HepG2 (cell line): ENCODE measurements around the gene ALAS2. TPM values are rescaled to one million over a fixed set of nuclear protein-coding genes. Genes with fewer than 3 reads are reported as not detected.

Experiments used
- ATAC-seq: fragments of 200-7000 bp; cut with Tn5 transposase; 3 replicates; pipeline ENCODE4 v1.9.1; 2020; ENCODE audit warnings: mild to moderate bottlenecking, moderate library complexity
- BruUV-seq: library from RNA; stranded (reverse); fragments of 400-500 nt; replicated peaks from 2 replicates; lab custom pipeline; 2021; lab: Mats Ljungman, UMichigan
- CTCF ChIA-PET: fragments of 300-600 bp; formaldehyde crosslinking; extraction: SDS; loops from one replicate; lab custom pipeline; 2021; ENCODE audit warnings: low total read pairs, inconsistent platforms, low intra/inter-chr PET ratio; lab: Yijun Ruan, JAX
- POLR2A ChIA-PET: fragments of 350-600 bp; sonication (Branson Sonifier 250); formaldehyde crosslinking; loops from one replicate; lab custom pipeline; 2020; ENCODE audit warnings: antibody characterized with exemption, inconsistent platforms; lab: Yijun Ruan, JAX
- DNase-seq: peaks from one replicate; pipeline ENCODE4 v3.0.0-alpha.2; 2015; ENCODE audit warnings: low spot score
- FAIRE-seq: peaks from 3 replicates; lab custom pipeline; 2011; peaks lifted over from hg19 to GRCh38; lab: Jason Lieb, UNC
- H2AFZ ChIP-seq: one replicate; pipeline ENCODE4 v1.6.1; 2011; ENCODE audit warnings: low read length, inconsistent platforms
- H3K27ac ChIP-seq: fragments of 300-600 bp; 3 replicates; pipeline ENCODE4 v1.8.0; 2011; ENCODE audit warnings: mixed run types, mild to moderate bottlenecking, mixed read lengths, low read length, inconsistent platforms; ENCODE audit not compliant: insufficient read depth; ENCODE audit errors: extremely low read length
- H3K27me3 ChIP-seq, 2 experiments: fragments of 200-600 bp in 1 of 2; 2 replicates in 1 of 2; 3 replicates in 1 of 2; pipeline versions ENCODE4 v1.6.0 to v1.8.0; 2011; ENCODE audit warnings: low read length in 2 of 2, mild to moderate bottlenecking in 2 of 2, moderate library complexity in 2 of 2, inconsistent platforms in 1 of 2; ENCODE audit not compliant: insufficient read depth in 2 of 2, control insufficient read depth in 1 of 2
- H3K36me3 ChIP-seq, 2 experiments: fragments of 200-600 bp in 1 of 2; replicated peaks in 1 of 2; 2 replicates in 1 of 2; 3 replicates in 1 of 2; pipeline versions ENCODE4 v1.5.1 to v1.8.0; 2011; ENCODE audit warnings: low read length in 2 of 2, inconsistent platforms in 1 of 2; ENCODE audit not compliant: insufficient read depth in 2 of 2, control insufficient read depth in 1 of 2
- H3K4me1 ChIP-seq: 2 replicates; pipeline ENCODE4 v1.5.1; 2012; ENCODE audit warnings: low read length, inconsistent platforms; ENCODE audit not compliant: insufficient read depth
- H3K4me2 ChIP-seq: 2 replicates; pipeline ENCODE4 v1.6.0; 2011; ENCODE audit warnings: low read depth, low read length, inconsistent platforms
- H3K4me3 ChIP-seq, 3 experiments: fragments of 200-600 bp in 1 of 3; sonication (generic), shearing (Covaris generic) in 1 of 3; replicated peaks in 1 of 3; 2 replicates each; pipeline ENCODE4 v1.5.1; 2011 to 2016; ENCODE audit warnings: low read length in 3 of 3, inconsistent platforms in 2 of 3, low read depth in 2 of 3, mild to moderate bottlenecking in 2 of 3, control low read depth in 1 of 3, mixed read lengths in 1 of 3; ENCODE audit not compliant: insufficient read depth in 1 of 3
- H3K79me2 ChIP-seq: one replicate; pipeline ENCODE4 v1.6.1; 2011; ENCODE audit warnings: low read length, inconsistent platforms; ENCODE audit not compliant: insufficient read depth
- H3K9ac ChIP-seq: 2 replicates; pipeline ENCODE4 v1.6.0; 2011; ENCODE audit warnings: mild to moderate bottlenecking, low read depth, low read length, inconsistent platforms; ENCODE audit not compliant: insufficient read depth
- H3K9me3 ChIP-seq: 2 replicates; pipeline ENCODE4 v1.5.1; 2012; ENCODE audit warnings: mild to moderate bottlenecking, low read length
- H4K20me1 ChIP-seq: 2 replicates; pipeline ENCODE4 v1.6.0; 2011; ENCODE audit warnings: inconsistent platforms, mild to moderate bottlenecking, low read length, moderate library complexity; ENCODE audit not compliant: insufficient read depth
- IKZF1 ChIP-seq: fragments of 450-650 bp; IDR thresholded peaks from 2 replicates; pipeline ENCODE4 v1.7.1; 2016
- MTA3 ChIP-seq: sonication (generic); formaldehyde crosslinking; IDR thresholded peaks from 2 replicates; pipeline ENCODE4 v1.4.0; 2020; ENCODE audit warnings: missing genetic modification reagents
- ZFP37 ChIP-seq: sonication (generic); formaldehyde crosslinking; IDR thresholded peaks from 2 replicates; pipeline ENCODE4 v1.4.0; 2020; ENCODE audit warnings: missing genetic modification reagents, borderline replicate concordance
- ZNF251 ChIP-seq: sonication (generic); formaldehyde crosslinking; IDR thresholded peaks from 2 replicates; pipeline ENCODE4 v1.9.0; 2021; ENCODE audit warnings: mild to moderate bottlenecking, missing genetic modification reagents
- ZNF558 ChIP-seq: sonication (generic); formaldehyde crosslinking; IDR thresholded peaks from 2 replicates; pipeline ENCODE4 v1.9.0; 2022; ENCODE audit warnings: mild to moderate bottlenecking, missing genetic modification reagents, borderline replicate concordance
- ZNF605 ChIP-seq: sonication (generic); formaldehyde crosslinking; IDR thresholded peaks from 2 replicates; pipeline ENCODE4 v1.8.0; 2022; ENCODE audit warnings: mild to moderate bottlenecking, missing genetic modification reagents
- WGBS: methylation state at CpG from one replicate; pipeline ENCODE4 v1.1.6; 2017; ENCODE audit warnings: low lambda C conversion rate; 5-methylcytosine and 5-hydroxymethylcytosine counted together
- in situ Hi-C: cut with HindIII; loops from 2 replicates; pipeline ENCODE4 v1.10.0; 2017; ENCODE audit warnings: low pct_unique_long_range_greater_than_20kb; ENCODE audit not compliant: extremely low pct_ligation_motif_present
- intact Hi-C: fragments of 100-400 bp; cut with micrococcal nuclease; formaldehyde crosslinking; loops from one replicate; pipeline ENCODE4 v1.10.0; 2022; ENCODE audit not compliant: unreplicated experiment
- polyA plus RNA-seq, 8 experiments: library from polyadenylated mRNA; depleted of rRNA in 3 of 8; stranded (reverse) in 7 of 8; unstranded in 1 of 8; fragments of >200 nt; fragmentation: Illumina TruSeq in 4 of 8; extraction: Trizol in 4 of 8; gene quantifications; 2 replicates each; pipeline versions ENCODE4 v1.2.1 to v1.2.3, GENCODE V29; 2011 to 2016; ENCODE audit warnings: low read depth in 4 of 8, missing spikeins in 1 of 8, mixed read lengths in 1 of 8; ENCODE audit not compliant: insufficient read depth in 1 of 8
- total RNA-seq, 5 experiments: library from RNA; depleted of rRNA; stranded (reverse); fragments of >200 nt; fragmentation: Illumina TruSeq; extraction: Trizol; gene quantifications; 2 replicates each; pipeline ENCODE4 v1.2.3, GENCODE V29; 2016; ENCODE audit warnings: low read depth in 1 of 5
- TF ChIP-seq, protein P1 (sequence below): IDR thresholded peaks from 2 replicates; pipeline ENCODE4 v1.6.1; 2012; ENCODE audit warnings: low read depth, low read length, improper control_type of control experiment
- TF ChIP-seq, protein P2 (sequence below): sonication (generic); formaldehyde crosslinking; IDR thresholded peaks from 2 replicates; pipeline ENCODE4 v1.8.0; 2022; ENCODE audit warnings: missing genetic modification reagents, mild to moderate bottlenecking, borderline replicate concordance

ALAS2 gene
- total and polyA plus RNA-seq, 2 of the 13 experiments (the other 11 are each of a cell fraction or from before 2014, with no cell fraction given), result not detected

DNA sequence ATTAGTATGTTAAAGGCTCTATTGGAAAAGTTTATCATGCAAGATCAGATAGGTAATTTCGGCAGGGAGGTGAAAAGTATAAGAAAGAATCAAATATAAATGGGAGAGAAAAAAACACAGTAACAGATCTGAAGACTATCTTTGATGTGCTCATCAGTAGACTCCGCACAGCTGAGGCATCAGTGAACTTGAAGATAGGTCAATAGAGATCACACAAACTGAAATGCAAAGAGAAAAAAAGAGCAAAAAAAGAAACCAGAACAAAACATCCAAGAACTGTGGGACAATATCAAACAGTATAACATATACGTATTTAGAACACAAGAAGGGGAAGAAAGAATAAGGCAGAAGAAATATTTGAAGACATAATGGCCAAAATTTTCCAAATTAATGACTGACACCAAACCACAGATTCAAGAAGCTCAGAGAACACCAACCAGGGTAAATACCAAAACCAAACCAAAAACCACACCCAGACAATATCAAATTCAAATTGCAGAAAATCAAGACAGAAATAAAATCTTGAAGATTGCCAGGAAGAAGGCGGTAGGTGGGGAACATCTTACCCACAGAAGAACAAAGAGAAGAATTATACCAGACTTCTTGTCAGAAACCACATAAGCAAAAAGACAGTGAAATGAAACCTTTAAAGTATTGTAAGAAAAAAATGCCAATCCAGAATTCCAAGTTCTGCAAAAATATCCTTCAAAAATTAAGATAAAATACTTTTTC lies 65.8 kb downstream of the ALAS2 start:
- in situ Hi-C loops (no loop called here), intact Hi-C loops (no loop called here)
- TF ChIP-seq ZNF251 (CRISPR knock-in tag) (no peak), IKZF1 (no peak), ZNF558 (CRISPR knock-in tag) (no peak), ZNF605 (CRISPR knock-in tag) (no peak), ZFP37 (CRISPR knock-in tag) (no peak), MTA3 (CRISPR knock-in tag) (no peak)
- TF ChIP-seq, protein P1, sequence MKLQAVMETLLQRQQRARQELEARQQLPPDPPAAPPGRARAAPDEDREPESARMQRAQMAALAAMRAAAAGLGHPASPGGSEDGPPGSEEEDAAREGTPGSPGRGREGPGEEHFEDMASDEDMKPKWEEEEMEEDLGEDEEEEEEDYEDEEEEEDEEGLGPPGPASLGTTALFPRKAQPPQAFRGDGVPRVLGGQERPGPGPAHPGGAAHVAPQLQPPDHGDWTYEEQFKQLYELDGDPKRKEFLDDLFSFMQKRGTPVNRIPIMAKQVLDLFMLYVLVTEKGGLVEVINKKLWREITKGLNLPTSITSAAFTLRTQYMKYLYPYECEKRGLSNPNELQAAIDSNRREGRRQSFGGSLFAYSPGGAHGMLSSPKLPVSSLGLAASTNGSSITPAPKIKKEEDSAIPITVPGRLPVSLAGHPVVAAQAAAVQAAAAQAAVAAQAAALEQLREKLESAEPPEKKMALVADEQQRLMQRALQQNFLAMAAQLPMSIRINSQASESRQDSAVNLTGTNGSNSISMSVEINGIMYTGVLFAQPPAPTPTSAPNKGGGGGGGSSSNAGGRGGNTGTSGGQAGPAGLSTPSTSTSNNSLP, result no peak
- TF ChIP-seq, protein P2, sequence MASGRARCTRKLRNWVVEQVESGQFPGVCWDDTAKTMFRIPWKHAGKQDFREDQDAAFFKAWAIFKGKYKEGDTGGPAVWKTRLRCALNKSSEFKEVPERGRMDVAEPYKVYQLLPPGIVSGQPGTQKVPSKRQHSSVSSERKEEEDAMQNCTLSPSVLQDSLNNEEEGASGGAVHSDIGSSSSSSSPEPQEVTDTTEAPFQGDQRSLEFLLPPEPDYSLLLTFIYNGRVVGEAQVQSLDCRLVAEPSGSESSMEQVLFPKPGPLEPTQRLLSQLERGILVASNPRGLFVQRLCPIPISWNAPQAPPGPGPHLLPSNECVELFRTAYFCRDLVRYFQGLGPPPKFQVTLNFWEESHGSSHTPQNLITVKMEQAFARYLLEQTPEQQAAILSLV (CRISPR knock-in tag), result no peak
- ATAC-seq (no peak), FAIRE-seq (no peak), DNase-seq (no peak)
- Histone ChIP-seq H4K20me1 (no peaks in the 10 kb centered on the region), H3K4me1 (no peaks in the 10 kb centered on the region), H3K4me3 (no peak overlapping the region), H3K79me2 (no peaks in the 10 kb centered on the region), H3K9me3 (no peaks in the 10 kb centered on the region), H3K27me3 (no peaks in the 10 kb centered on the region), H3K36me3 (no peaks in the 10 kb centered on the region), H3K9ac (no peak overlapping the region), H3K4me2 (no peak overlapping the region), H2AFZ (no peak overlapping the region), H3K27ac (no peak overlapping the region)
- CTCF ChIA-PET, result no interaction called here
- POLR2A ChIA-PET, result no interaction called here
- BruUV-seq, result no TSS peak
- 93% methylated on average over 4 of the region's 4 CpGs for WGBS
